Esophagus squamous epithelium (tissue), 4 donors: ENCODE results near the gene TRIM33.
"Not testable (repeated sequence)": the region's sequence is repeated elsewhere in the genome, so short reads cannot be mapped to it uniquely, and the experiment has no call there.

Source experiments
- CTCF ChIP-seq, 6 experiments: fragments of 450-650 bp in 4 of 6; fragments of 200-600 bp in 2 of 6; sonication (generic) in 2 of 6; IDR thresholded peaks; one replicate each; pipeline ENCODE4 v1.5.1; 2016 to 2019; ENCODE audit warnings: antibody characterized with exemption in 6 of 6, mild to moderate bottlenecking in 4 of 6, moderate library complexity in 4 of 6
- POLR2A ChIP-seq, 4 donors: fragments of 450-650 bp; IDR thresholded peaks; one replicate each; pipeline ENCODE4 v1.6.1; 2017; ENCODE audit warnings: antibody characterized with exemption in 4 of 4, mild to moderate bottlenecking in 4 of 4, moderate library complexity in 3 of 4

GRCh38 chr1:114369266-114369919 is 141.6 kb downstream of the TRIM33 start:
- not testable (repeated sequence) for TF ChIP-seq POLR2A, CTCF (IDR thresholded peaks at IDR 0.05)
